ENCODE data around the gene SLC2A6. TPM values are rescaled to one million over a fixed set of nuclear protein-coding genes. Genes with fewer than 3 reads are reported as not detected.

The SLC2A6 gene
- total RNA-seq, 4 donors from 2014 or later = 0.41 to 2.4 (median 1.4) TPM

DNA sequence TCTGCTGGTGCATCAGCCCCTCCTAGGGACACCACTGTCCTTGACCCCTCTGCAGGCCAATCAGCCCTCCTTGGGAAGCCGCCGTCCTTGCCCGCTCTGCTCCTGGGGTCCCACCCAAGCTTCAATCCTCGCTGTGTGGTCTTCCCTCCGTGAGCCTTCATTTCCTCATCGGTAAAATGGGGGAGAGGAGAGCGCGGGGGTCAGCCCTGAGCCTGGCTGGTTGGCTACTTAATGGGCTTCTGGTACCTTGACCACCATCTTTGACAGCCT, 12.7 kb upstream of the SLC2A6 start:
- intact Hi-C loops (cut with DNase I; ENCODE audit: low total_unique reads) = no loop called here
- in situ Hi-C loops (cut with MboI; ENCODE audit: low sequenced_read_pairs in 4 of 4) = loop anchor here in 1 of 4 donors (25.0 kb wide), 1 partner anchor 304 kb away; no protein-coding TSS in a partner anchor
- peaks cover 0 to 2% (median 0%) of the 10 kb centered on the region in 3 donors for H3K27me3 ChIP-seq
- H3K4me3 ChIP-seq = no peak overlapping the region
- peaks cover 14 to 19% of the 10 kb centered on the region in 2 donors for H3K4me1 ChIP-seq
- DNase-seq (no peak), ATAC-seq (no peak)
- H3K27ac ChIP-seq = peak overlapping the region in 3 of 4 donors; percentile 53 to 76 (median 64)
- no peaks in the 10 kb centered on the region for H3K36me3 ChIP-seq
- no peak for TF ChIP-seq POLR2A (IDR thresholded peaks at IDR 0.05)
- TF ChIP-seq, protein P1, sequence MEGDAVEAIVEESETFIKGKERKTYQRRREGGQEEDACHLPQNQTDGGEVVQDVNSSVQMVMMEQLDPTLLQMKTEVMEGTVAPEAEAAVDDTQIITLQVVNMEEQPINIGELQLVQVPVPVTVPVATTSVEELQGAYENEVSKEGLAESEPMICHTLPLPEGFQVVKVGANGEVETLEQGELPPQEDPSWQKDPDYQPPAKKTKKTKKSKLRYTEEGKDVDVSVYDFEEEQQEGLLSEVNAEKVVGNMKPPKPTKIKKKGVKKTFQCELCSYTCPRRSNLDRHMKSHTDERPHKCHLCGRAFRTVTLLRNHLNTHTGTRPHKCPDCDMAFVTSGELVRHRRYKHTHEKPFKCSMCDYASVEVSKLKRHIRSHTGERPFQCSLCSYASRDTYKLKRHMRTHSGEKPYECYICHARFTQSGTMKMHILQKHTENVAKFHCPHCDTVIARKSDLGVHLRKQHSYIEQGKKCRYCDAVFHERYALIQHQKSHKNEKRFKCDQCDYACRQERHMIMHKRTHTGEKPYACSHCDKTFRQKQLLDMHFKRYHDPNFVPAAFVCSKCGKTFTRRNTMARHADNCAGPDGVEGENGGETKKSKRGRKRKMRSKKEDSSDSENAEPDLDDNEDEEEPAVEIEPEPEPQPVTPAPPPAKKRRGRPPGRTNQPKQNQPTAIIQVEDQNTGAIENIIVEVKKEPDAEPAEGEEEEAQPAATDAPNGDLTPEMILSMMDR (IDR thresholded peaks at IDR 0.05 in 4 of 5, conservative IDR thresholded peaks at IDR 0.05 in 1 of 5) = no peak
- H3K9me3 ChIP-seq = no peaks in the 10 kb centered on the region

DNA sequence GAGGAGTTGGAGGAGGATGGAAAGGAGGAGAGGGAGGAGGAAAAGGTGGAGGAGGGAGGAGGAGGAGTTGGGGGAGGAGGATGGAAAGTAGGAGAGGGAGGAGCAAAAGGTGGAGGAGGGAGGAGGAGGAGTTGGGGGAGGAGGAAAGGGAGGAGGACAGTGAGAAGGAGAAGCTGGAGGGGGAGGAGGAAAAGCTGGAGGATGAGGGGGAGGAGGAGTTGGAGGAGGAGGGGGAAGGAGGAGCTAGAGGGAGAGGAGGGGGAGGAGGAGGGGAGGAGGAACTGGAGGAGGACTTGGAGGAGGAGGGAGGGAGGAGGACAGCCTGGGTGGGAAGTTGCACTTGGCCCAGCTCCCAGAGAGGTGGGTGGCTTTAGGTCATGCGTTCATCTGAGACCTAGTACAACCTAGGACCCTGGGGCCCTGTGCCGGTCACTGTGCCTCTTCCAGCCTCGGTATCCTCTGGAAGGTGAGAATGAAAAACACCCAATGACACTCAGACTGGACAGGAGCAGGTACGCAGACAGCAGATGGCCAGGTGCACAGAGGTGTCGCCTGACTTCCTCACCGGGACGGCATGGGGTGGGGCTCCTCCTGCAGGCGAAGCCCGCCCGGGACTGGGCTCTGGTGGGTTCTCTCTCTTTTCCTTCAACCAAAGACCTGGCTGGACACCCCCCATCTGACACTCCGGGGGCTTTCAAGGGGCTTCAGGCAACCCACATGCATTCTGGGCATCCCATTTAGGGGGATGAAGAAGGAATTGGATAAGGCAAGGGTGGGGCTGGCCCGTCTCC, 12.2 kb upstream of the SLC2A6 start:
- DNase-seq = no peak
- intact Hi-C loops (cut with DNase I; ENCODE audit: low total_unique reads) = no loop called here
- in situ Hi-C loops (cut with MboI; ENCODE audit: low sequenced_read_pairs in 4 of 4) = loop anchor here in 1 of 4 donors (25.0 kb wide), 1 partner anchor 304 kb away; no protein-coding TSS in a partner anchor

DNA sequence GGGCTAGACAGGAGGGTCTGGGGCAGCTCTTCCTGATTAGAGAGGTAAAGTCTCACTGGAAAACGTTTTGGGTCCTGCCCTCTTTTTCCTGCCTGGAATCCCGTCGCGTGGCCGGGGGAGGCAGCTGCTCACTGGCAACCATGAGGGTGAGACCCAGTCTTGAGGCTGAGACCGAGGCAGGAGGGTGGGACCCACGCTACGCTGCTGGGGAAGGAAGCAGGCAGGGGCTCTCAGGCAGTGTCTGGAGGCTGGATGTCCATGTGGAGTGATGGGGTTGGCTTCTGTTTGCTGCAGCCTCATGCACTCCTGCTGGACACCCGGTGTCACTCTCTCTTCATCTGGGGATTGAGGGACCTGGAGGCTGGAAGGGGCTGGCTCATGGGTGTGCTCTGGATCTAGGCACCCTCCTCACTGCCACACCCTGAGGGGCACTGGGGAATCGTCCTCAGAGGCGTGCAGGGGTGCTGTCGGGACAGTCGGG, 11.3 kb upstream of the SLC2A6 start:
- no peak overlapping the region for H3K4me3 ChIP-seq
- DNase-seq (no peak), ATAC-seq (no peak)
- H3K27ac ChIP-seq = no peak overlapping the region
- peaks cover 14 to 19% of the 10 kb centered on the region in 2 donors for H3K4me1 ChIP-seq
- H3K36me3 ChIP-seq = no peaks in the 10 kb centered on the region
- in situ Hi-C loops (cut with MboI; ENCODE audit: low sequenced_read_pairs in 4 of 4) (loop anchor here in 1 of 4 donors (25.0 kb wide), 1 partner anchor 303 kb away; no protein-coding TSS in a partner anchor), intact Hi-C loops (cut with DNase I; ENCODE audit: low total_unique reads) (no loop called here)
- no peaks in the 10 kb centered on the region for H3K9me3 ChIP-seq
- TF ChIP-seq, protein P1 (IDR thresholded peaks at IDR 0.05 in 4 of 5, conservative IDR thresholded peaks at IDR 0.05 in 1 of 5) = no peak
- TF ChIP-seq POLR2A (IDR thresholded peaks at IDR 0.05) = no peak
- H3K27me3 ChIP-seq = no peaks in the 10 kb centered on the region

More for the DNA sequence above, 12.2 kb upstream of the SLC2A6 start:
- Histone ChIP-seq H3K27ac (no peak overlapping the region), H3K36me3 (no peaks in the 10 kb centered on the region), H3K4me3 (no peak overlapping the region), H3K27me3 (peaks cover 0 to 2% (median 0%) of the 10 kb centered on the region in 3 donors), H3K9me3 (no peaks in the 10 kb centered on the region), H3K4me1 (peaks cover 14 to 19% of the 10 kb centered on the region in 2 donors)
- ATAC-seq = no peak
- TF ChIP-seq POLR2A (IDR thresholded peaks at IDR 0.05) = no peak
- TF ChIP-seq, protein P1 (IDR thresholded peaks at IDR 0.05 in 4 of 5, conservative IDR thresholded peaks at IDR 0.05 in 1 of 5) = no peak

DNA sequence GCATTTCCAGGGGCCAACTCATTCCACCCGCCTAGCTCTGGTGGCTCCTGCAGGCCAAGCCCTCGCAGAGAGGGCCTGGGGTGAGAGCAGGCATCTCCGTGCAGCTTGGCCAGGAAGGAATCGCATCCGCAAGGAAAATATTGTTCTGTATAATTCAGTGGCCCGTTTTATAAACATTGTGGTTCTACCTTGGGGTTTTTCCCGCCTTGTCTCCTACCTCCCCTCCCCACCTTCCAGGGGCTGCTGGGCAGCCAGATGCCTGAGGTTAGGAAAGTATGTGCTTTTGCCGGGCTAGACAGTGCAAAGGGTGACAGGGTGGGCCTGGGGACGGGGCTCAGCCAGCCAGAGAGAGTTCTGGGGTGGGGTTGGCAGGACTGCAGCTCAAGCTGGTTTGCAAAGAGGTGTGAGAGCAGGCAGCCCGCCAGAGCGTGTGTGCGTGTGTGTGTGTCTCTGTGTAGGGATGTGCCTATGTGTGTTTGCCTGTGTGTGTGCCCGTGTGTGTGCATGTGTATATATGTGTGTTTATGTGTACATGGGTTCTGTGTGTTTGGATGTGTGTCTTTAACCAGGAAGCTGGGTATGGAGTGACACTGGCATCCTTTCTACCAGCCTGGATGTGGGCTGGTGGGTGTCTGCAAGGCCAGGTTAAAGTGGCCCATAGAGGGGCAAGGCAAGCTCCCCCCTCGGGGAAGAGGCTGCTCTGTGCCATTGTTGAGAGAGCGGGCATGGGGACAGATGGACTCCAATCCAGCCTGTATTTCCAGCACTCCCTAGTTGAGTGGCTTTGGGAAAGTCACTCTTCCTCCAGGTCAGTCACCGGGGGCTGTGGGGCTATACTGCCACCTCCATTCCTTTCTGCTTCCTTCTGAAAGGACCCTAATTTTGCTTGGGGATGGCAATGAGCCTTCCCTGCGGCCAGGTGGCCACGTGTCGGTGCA, 10.6 kb upstream of the SLC2A6 start:
- in situ Hi-C loops (cut with MboI; ENCODE audit: low sequenced_read_pairs in 4 of 4) = loop anchor here (5.0 to 25.0 kb wide), 5 partner anchors 75 to 315 kb away; partner anchors contain the start of gene REXO4 (in 2 of the 4)
- Histone ChIP-seq H3K36me3 (no peaks in the 10 kb centered on the region), H3K4me3 (no peak overlapping the region), H3K27me3 (no peaks in the 10 kb centered on the region), H3K27ac (no peak overlapping the region), H3K9me3 (no peaks in the 10 kb centered on the region), H3K4me1 (peaks cover 14 to 19% of the 10 kb centered on the region in 2 donors)
- TF ChIP-seq, protein P1 (IDR thresholded peaks at IDR 0.05 in 4 of 5, conservative IDR thresholded peaks at IDR 0.05 in 1 of 5) = no peak
- TF ChIP-seq POLR2A (IDR thresholded peaks at IDR 0.05) = no peak
- DNase-seq = no peak
- intact Hi-C loops (cut with DNase I; ENCODE audit: low total_unique reads) = loop anchor here (10.0 kb wide), 1 partner anchor 145 kb away; the partner anchor contains the start of genes MED22 and RPL7A
- no peak for ATAC-seq
